RPMI8226 (cell line): ENCODE measurements around the gene SPN.
"Not testable (repeated sequence)": the region's sequence is repeated elsewhere in the genome, so short reads cannot be mapped to it uniquely, and the experiment has no call there.

Experiments used
- DNase-seq: peaks from one replicate; pipeline ENCODE4 v3.0.0-alpha.2; 2015

SPN gene

DNA sequence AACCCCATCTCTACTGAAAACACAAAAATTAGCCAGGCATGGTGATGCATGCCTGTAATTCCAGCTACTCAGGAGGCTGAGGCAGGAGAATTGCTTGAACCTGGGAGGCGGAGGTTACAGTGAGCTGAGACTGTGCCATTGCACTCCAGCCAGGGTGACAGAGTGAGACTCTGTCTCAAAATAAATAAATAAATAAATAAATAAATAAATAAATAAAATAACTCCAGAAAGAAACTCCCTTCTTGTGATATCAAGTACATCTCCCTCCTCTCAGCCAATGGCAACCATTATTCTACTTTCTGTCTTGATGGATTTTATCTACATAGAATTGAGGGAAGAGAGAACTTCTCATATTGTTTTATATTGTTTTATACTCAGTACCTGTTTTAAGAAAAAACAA, 44.1 kb downstream of the SPN start:
- DNase-seq: not testable (repeated sequence)

DNA sequence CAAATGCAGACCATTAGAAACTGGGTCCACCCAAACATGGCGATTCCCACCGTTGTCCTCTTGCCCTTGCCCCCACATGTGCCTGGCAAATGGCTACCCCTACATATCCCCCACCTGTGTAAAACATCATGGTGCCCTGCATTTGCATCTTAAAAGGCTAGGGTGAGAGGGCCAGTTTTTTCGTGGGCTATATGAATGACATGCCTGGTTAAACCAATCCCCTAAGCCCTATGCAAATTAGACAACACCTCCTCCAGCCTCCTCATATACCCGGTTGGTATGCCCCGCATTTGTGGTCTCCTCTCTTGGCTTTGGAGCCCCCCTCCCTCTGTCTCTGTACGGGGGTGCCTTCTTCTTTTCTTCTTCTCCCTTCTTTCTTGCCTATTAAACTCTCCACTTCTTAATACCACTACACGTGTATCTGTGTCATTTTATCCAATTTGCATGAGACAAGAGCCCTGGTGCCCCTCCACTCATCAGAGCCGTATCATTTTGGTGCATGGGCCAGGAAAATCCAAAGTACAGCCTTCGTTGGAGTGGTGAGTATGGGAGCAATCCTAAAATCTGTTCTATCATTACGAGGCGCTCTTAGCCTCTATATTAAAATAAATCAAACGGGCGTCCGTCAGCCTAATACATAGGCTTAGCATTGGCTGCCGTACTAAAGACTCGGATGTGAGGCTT, 46.0 kb downstream of the SPN start:
- no peak for DNase-seq

DNA sequence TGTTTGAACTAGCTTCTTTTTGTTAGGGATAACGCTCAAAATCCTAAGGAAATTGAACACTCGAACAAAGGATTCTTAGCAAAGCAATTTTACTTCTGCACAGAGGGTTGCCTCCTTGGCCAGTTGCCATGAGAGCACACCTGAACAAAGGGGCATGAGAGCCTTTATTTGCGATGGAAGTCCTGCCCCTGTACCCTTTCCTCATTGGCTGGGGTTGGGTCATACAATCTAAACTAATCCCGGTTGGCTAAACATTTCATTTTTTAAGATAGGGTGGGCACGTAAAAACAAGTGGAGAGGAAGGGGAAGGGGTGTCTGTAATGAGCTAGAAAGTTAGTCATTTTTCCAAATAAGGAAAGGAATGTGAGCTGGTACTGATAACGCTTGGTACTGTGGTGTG, 46.6 kb downstream of the SPN start:
- not testable (repeated sequence) for DNase-seq

DNA sequence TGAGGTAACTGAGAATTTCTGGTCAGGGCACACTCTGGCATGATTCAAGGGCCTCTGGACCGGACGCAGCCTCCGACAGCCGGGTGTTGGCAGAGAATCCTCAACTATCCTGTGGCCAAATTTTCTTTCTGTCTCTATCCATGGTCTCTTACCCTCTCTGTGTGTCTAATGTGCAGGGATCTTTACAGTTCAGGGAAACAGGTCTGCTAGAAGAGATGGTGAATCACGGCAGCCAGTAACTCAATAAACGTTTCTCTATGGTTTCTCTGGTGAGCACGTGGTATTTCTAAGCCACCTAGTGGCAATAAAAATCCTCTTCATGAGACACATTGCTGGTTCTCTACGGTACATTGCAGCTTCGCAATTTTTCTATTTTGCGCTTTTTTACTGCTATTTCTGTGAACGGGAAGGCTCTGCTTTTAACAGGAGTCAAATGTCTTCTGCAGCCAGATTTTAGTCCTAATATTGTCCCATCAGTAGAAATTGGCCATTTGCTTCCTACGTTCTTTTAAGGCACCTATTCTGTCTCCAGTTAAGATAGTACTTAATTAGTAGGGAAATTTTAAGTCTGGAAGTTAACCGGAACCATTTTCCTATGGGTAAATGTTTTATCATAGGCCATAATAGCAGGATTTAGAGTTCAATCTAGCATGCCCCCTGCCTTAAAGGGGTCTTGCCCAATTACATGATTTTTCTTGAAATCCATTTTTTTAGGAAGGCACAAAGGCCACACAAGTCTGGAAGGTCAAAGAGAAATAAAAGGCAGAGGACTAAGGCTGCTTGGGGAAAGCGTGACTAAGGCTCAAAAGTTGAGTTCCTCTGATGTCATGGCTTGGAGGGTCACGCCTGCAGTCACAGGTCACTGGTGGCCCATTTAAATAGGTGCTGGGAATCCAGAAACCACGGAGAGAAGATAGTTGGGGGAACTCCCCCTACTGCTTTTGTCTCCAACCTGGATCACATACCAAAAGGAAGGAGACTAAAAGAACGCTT, 47.5 kb downstream of the SPN start:
- peak; percentile 80 for DNase-seq

DNA sequence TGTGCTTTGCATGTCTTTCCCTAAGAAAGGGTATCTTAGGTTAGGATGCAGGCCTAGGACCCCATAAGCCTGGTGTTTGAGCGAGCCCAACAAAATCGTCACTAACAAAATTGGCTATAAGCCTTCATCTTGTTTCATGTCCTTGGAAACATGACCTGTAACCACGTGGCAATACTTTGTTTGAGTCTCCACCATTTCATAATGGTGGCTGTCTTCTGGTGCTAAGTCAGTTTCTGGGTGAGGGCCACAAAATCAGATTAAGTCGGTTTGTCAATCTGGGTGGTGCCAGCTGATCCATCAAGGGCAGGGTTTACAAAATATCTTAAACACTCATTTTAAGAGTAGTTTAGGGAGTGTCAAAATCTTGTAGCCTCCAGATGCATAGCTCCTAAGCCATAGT, 49.8 kb downstream of the SPN start:
- DNase-seq: no peak

DNA sequence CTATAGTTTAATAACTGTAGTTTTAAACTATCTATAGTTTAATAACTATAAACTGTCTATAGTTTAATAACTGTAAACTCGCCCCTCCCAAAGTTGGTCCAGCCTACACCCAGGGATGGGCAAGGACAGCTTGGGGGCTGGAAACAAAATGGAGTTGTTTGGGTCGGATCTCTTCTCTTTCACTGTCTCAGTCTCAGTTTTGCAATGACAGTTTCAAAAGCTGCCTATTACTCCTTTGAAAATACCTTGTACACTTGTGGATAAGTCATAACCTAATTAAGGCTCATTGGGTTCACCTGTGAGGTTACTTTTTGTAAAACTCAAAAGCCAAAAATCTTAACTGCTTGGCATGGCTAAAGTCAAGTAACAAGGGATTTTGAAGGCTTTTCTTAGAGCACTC, 51.3 kb downstream of the SPN start:
- DNase-seq: no peak

DNA sequence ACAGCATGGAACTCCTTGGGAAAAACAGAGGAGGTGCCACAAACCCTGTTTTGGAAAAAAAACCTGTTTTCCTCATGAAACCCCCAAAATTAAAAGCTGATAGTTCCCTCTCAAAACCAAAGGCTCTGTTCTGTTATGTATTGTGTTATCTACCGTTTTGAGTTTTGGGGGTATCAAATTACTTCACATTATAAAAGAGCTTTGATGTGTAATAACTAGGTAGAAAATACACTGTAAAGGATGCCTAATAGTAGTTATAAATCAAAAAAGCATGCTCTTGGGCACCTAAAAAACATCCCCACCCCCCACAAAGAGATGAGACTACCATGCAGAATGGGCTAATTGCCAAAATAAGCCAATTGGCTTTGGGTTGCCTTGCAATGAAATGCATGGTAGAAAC, 51.9 kb downstream of the SPN start:
- no peak for DNase-seq

DNA sequence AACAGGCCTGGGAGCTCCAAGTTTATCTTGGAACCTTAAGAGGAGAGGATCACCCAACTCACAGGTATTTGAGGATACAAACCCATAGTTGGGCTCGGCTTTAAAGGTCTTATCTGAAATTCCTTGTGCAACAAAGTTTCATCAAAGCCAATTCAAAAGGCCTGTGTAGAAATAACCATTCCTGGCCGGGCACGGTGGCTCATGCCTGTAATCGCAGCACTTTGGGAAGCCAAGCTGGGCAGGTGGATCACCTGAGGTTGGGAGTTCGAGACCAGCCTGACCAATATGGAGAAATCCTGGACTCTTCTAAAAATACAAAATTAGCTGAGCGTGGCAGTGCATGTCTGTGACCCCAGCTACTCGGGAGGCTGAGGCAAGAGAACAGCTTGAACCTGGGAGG, 54.1 kb downstream of the SPN start:
- DNase-seq: no peak

DNA sequence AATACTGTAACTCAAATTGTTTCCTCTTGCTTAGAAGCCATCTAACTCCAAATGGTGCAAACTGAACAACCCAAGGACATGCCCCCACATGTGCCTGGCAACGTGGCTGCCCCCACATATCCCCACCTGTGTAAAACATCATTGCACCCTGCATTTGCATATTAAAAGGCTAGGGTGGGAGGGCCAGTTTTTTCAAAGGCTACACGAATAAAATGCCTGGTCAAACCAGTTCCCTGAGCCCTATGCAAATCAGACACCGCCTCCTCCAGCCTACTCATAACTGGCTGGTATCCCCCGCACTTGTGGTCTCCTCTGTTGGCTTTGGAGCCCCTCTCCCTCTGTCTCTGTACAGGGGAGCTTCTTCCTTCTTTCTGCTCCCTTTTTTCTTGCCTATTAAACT, 56.0 kb downstream of the SPN start:
- no peak for DNase-seq
